GM12891 (cell line): Measurements from ENCODE around the gene CNOT4.

Experiments used
- DNase-seq: peaks from one replicate; pipeline ENCODE4 v3.0.0; 2011; ENCODE audit warnings: low spot score; ENCODE audit not compliant: insufficient read length
- FAIRE-seq: peaks from 2 replicates; lab custom pipeline; 2011; peaks lifted over from hg19 to GRCh38; lab: Jason Lieb, UNC
- PAX5 ChIP-seq: IDR thresholded peaks from 2 replicates; pipeline ENCODE4 v1.6.1; 2011; ENCODE audit warnings: low read length, moderate library complexity, mild to moderate bottlenecking; ENCODE audit not compliant: insufficient read depth, severe bottlenecking
- POLR2A ChIP-seq: IDR thresholded peaks from 2 replicates; pipeline ENCODE4 v1.6.1; 2011; ENCODE audit warnings: low read depth, low read length, control low read depth
- POLR2AphosphoS5 ChIP-seq: IDR thresholded peaks from 2 replicates; pipeline ENCODE4 v1.6.1; 2011; ENCODE audit warnings: low read depth, low read length, control low read depth
- POU2F2 ChIP-seq: IDR thresholded peaks from 2 replicates; pipeline ENCODE4 v1.6.1; 2011; ENCODE audit warnings: low read depth, mild to moderate bottlenecking, control low read depth, low read length, moderate library complexity
- SPI1 ChIP-seq: IDR thresholded peaks from 2 replicates; pipeline ENCODE4 v1.6.1; 2011; ENCODE audit warnings: low read depth, low read length, control low read depth
- TAF1 ChIP-seq: IDR thresholded peaks from 2 replicates; pipeline ENCODE4 v1.6.1; 2011; ENCODE audit warnings: low read depth, low read length, control low read depth

The CNOT4 gene

GRCh38 chr7:135538376-135538775 lies 28.5 kb upstream of the CNOT4 start:
- TF ChIP-seq POU2F2 = no peak
- no peak for TF ChIP-seq POLR2A
- TF ChIP-seq PAX5 = no peak
- no peak for TF ChIP-seq POLR2AphosphoS5
- no peak for TF ChIP-seq TAF1
- no peak for TF ChIP-seq SPI1
- DNase-seq (no peak), FAIRE-seq (no peak)

GRCh38 chr7:135537905-135538304 lies 28.0 kb upstream of the CNOT4 start:
- DNase-seq = no peak
- no peak for TF ChIP-seq SPI1
- TF ChIP-seq POLR2AphosphoS5 = no peak
- TF ChIP-seq POLR2A = no peak
- TF ChIP-seq TAF1 = no peak
- TF ChIP-seq PAX5 = no peak
- TF ChIP-seq POU2F2 = no peak
- FAIRE-seq = no peak

- DNase-seq = no peak
- no peak for TF ChIP-seq PAX5
- no peak for TF ChIP-seq POLR2A
- TF ChIP-seq POU2F2 = no peak
- TF ChIP-seq SPI1 = no peak
- TF ChIP-seq POLR2AphosphoS5 = no peak
- TF ChIP-seq TAF1 = no peak
- FAIRE-seq = no peak
These were observed 27.6 kb upstream of the CNOT4 start for GRCh38 chr7:135537453-135537852.

GRCh38 chr7:135536150-135536549 lies 26.2 kb upstream of the CNOT4 start:
- DNase-seq (no peak), FAIRE-seq (no peak)
- TF ChIP-seq POLR2A = no peak
- TF ChIP-seq POLR2AphosphoS5 = no peak
- no peak for TF ChIP-seq TAF1
- TF ChIP-seq POU2F2 = no peak
- TF ChIP-seq SPI1 = no peak
- TF ChIP-seq PAX5 = no peak

- FAIRE-seq = no peak
- TF ChIP-seq POLR2AphosphoS5 (no peak), SPI1 (no peak), TAF1 (no peak), POLR2A (no peak), POU2F2 (no peak), PAX5 (no peak)
These were observed 17.1 kb upstream of the CNOT4 start for GRCh38 chr7:135527025-135527424.

GRCh38 chr7:135525426-135525825 lies 15.5 kb upstream of the CNOT4 start:
- DNase-seq = no peak
- FAIRE-seq = no peak
- TF ChIP-seq POLR2A (no peak), TAF1 (no peak), POU2F2 (no peak), POLR2AphosphoS5 (no peak), SPI1 (no peak), PAX5 (no peak)

More at GRCh38 chr7:135527025-135527424, 17.1 kb upstream of the CNOT4 start:
- DNase-seq = no peak

GRCh38 chr7:135523146-135523545 lies 13.2 kb upstream of the CNOT4 start:
- no peak for DNase-seq
- FAIRE-seq = no peak
- TF ChIP-seq POLR2A (no peak), TAF1 (no peak)

GRCh38 chr7:135522509-135522908 lies 12.6 kb upstream of the CNOT4 start:
- TF ChIP-seq TAF1 = no peak
- no peak for TF ChIP-seq PAX5
- TF ChIP-seq POLR2A = no peak
- TF ChIP-seq SPI1 = no peak
- TF ChIP-seq POU2F2 = no peak
- TF ChIP-seq POLR2AphosphoS5 = no peak
- DNase-seq (no peak), FAIRE-seq (no peak)

- TF ChIP-seq POU2F2 = no peak
- no peak for TF ChIP-seq POLR2AphosphoS5
- no peak for TF ChIP-seq TAF1
- no peak for TF ChIP-seq PAX5
- no peak for TF ChIP-seq SPI1
- TF ChIP-seq POLR2A = no peak
- no peak for DNase-seq
- FAIRE-seq = no peak
These were observed 10.0 kb upstream of the CNOT4 start for GRCh38 chr7:135519871-135520270.

- TF ChIP-seq SPI1 (no peak), POU2F2 (no peak), POLR2A (no peak), TAF1 (no peak), POLR2AphosphoS5 (no peak), PAX5 (no peak)
- no peak for FAIRE-seq
- DNase-seq = no peak
These were observed 9.4 kb upstream of the CNOT4 start for GRCh38 chr7:135519233-135519688.

GRCh38 chr7:135518748-135519147 lies 8.8 kb upstream of the CNOT4 start:
- DNase-seq (no peak), FAIRE-seq (no peak)
- no peak for TF ChIP-seq POLR2A
- TF ChIP-seq SPI1 = no peak
- no peak for TF ChIP-seq POU2F2
- TF ChIP-seq PAX5 = no peak
- TF ChIP-seq POLR2AphosphoS5 = no peak
- TF ChIP-seq TAF1 = no peak

GRCh38 chr7:135517060-135517459 lies 7.2 kb upstream of the CNOT4 start:
- TF ChIP-seq PAX5 = no peak
- no peak for TF ChIP-seq POLR2AphosphoS5
- no peak for TF ChIP-seq POLR2A
- no peak for TF ChIP-seq SPI1
- TF ChIP-seq POU2F2 = no peak
- TF ChIP-seq TAF1 = no peak
- FAIRE-seq (no peak), DNase-seq (no peak)
